ENCODE results near the gene MACIR. TPM values are rescaled to one million over a fixed set of nuclear protein-coding genes. Genes with fewer than 3 reads are reported as not detected.

MACIR gene
- total RNA-seq, 1 experiment from 2014 or later, result 12.4 TPM

DNA sequence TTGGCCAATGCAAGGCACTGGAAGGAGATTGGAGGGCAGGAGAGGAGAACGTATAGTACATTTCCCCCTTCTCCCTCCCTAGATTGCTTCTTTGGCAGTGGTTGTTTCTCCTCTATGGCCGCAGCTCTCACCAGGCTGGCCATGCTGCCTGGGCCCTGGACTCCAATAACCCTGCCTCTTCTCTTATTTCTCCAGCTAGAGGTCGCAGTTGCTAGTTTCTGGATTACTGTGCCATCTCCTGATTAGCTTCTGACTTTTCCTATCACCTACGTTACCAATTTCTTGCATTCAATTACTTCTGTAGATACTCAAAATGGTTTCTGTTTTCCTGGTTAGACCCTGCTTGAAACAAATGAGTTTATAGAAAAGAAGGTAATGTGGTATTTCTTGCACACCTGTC, 2.4 kb upstream of the MACIR start:
- ChIA-PET CTCF (interaction anchor here (0.9 to 2.3 kb wide), 9 partner anchors 25 to 263 kb away, joined by 3 to 10 read pairs (median 6); no protein-coding TSS in a partner anchor), POLR2A (no interaction called here)
- TF ChIP-seq, protein P1, sequence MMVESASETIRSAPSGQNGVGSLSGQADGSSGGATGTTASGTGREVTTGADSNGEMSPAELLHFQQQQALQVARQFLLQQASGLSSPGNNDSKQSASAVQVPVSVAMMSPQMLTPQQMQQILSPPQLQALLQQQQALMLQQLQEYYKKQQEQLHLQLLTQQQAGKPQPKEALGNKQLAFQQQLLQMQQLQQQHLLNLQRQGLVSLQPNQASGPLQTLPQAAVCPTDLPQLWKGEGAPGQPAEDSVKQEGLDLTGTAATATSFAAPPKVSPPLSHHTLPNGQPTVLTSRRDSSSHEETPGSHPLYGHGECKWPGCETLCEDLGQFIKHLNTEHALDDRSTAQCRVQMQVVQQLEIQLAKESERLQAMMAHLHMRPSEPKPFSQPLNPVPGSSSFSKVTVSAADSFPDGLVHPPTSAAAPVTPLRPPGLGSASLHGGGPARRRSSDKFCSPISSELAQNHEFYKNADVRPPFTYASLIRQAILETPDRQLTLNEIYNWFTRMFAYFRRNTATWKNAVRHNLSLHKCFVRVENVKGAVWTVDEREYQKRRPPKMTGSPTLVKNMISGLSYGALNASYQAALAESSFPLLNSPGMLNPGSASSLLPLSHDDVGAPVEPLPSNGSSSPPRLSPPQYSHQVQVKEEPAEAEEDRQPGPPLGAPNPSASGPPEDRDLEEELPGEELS (CRISPR knock-in tag; IDR thresholded peaks at IDR 0.05), result no peak
- TF ChIP-seq, protein P2, sequence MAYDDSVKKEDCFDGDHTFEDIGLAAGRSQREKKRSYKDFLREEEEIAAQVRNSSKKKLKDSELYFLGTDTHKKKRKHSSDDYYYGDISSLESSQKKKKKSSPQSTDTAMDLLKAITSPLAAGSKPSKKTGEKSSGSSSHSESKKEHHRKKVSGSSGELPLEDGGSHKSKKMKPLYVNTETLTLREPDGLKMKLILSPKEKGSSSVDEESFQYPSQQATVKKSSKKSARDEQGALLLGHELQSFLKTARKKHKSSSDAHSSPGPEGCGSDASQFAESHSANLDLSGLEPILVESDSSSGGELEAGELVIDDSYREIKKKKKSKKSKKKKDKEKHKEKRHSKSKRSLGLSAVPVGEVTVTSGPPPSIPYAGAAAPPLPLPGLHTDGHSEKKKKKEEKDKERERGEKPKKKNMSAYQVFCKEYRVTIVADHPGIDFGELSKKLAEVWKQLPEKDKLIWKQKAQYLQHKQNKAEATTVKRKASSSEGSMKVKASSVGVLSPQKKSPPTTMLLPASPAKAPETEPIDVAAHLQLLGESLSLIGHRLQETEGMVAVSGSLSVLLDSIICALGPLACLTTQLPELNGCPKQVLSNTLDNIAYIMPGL (CRISPR knock-in tag; IDR thresholded peaks at IDR 0.05), result no peak
- TF ChIP-seq, protein P3, sequence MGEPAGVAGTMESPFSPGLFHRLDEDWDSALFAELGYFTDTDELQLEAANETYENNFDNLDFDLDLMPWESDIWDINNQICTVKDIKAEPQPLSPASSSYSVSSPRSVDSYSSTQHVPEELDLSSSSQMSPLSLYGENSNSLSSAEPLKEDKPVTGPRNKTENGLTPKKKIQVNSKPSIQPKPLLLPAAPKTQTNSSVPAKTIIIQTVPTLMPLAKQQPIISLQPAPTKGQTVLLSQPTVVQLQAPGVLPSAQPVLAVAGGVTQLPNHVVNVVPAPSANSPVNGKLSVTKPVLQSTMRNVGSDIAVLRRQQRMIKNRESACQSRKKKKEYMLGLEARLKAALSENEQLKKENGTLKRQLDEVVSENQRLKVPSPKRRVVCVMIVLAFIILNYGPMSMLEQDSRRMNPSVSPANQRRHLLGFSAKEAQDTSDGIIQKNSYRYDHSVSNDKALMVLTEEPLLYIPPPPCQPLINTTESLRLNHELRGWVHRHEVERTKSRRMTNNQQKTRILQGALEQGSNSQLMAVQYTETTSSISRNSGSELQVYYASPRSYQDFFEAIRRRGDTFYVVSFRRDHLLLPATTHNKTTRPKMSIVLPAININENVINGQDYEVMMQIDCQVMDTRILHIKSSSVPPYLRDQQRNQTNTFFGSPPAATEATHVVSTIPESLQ (CRISPR knock-in tag; IDR thresholded peaks at IDR 0.05), result no peak
- TF ChIP-seq ZNF416 (CRISPR knock-in tag; IDR thresholded peaks at IDR 0.05) (no peak), ZNF138 (CRISPR knock-in tag; conservative IDR thresholded peaks at IDR 0.05) (no peak), SMAD4 (CRISPR knock-in tag; IDR thresholded peaks at IDR 0.05) (no peak), RORB (CRISPR knock-in tag; IDR thresholded peaks at IDR 0.05) (no peak), GTF2I (CRISPR knock-in tag; conservative IDR thresholded peaks at IDR 0.05) (no peak), ESRRA (CRISPR knock-in tag; IDR thresholded peaks at IDR 0.05; ENCODE audit: borderline replicate concordance) (no peak)
- TF ChIP-seq, protein P4, sequence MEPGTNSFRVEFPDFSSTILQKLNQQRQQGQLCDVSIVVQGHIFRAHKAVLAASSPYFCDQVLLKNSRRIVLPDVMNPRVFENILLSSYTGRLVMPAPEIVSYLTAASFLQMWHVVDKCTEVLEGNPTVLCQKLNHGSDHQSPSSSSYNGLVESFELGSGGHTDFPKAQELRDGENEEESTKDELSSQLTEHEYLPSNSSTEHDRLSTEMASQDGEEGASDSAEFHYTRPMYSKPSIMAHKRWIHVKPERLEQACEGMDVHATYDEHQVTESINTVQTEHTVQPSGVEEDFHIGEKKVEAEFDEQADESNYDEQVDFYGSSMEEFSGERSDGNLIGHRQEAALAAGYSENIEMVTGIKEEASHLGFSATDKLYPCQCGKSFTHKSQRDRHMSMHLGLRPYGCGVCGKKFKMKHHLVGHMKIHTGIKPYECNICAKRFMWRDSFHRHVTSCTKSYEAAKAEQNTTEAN (CRISPR knock-in tag; IDR thresholded peaks at IDR 0.05), result no peak
- TF ChIP-seq, protein P5, sequence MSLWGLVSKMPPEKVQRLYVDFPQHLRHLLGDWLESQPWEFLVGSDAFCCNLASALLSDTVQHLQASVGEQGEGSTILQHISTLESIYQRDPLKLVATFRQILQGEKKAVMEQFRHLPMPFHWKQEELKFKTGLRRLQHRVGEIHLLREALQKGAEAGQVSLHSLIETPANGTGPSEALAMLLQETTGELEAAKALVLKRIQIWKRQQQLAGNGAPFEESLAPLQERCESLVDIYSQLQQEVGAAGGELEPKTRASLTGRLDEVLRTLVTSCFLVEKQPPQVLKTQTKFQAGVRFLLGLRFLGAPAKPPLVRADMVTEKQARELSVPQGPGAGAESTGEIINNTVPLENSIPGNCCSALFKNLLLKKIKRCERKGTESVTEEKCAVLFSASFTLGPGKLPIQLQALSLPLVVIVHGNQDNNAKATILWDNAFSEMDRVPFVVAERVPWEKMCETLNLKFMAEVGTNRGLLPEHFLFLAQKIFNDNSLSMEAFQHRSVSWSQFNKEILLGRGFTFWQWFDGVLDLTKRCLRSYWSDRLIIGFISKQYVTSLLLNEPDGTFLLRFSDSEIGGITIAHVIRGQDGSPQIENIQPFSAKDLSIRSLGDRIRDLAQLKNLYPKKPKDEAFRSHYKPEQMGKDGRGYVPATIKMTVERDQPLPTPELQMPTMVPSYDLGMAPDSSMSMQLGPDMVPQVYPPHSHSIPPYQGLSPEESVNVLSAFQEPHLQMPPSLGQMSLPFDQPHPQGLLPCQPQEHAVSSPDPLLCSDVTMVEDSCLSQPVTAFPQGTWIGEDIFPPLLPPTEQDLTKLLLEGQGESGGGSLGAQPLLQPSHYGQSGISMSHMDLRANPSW (CRISPR knock-in tag; conservative IDR thresholded peaks at IDR 0.05; ENCODE audit: low read depth), result no peak
- Mint-ChIP-seq H3K4me1 (peaks cover 17% of the 10 kb centered on the region), H3K4me3 (no peak overlapping the region), H3K9me3 (no peaks in the 10 kb centered on the region), H3K27ac (no peak overlapping the region), H3K36me3 (no peaks in the 10 kb centered on the region), H3K27me3 (ENCODE audit: low read depth) (no peaks in the 10 kb centered on the region)
- DNase-seq (ENCODE audit: low spot score) (no peak), ATAC-seq (no peak)

GRCh38 chr5:103258957-103259704, 568 bp downstream of the MACIR start:
- Mint-ChIP-seq H3K9me3 (no peaks in the 10 kb centered on the region), H3K4me3 (peak overlapping the region; percentile 95), H3K36me3 (no peaks in the 10 kb centered on the region), H3K27ac (no peak overlapping the region), H3K4me1 (peaks cover 45% of the 10 kb centered on the region), H3K27me3 (ENCODE audit: low read depth) (no peaks in the 10 kb centered on the region)
- CTCF ChIA-PET, result interaction anchor here (0.7 to 2.7 kb wide), 21 partner anchors 11 to 696 kb away, joined by 3 to 17 read pairs (median 4); partner anchors contain the start of genes GIN1 and PPIP5K2
- ATAC-seq (peak; percentile 38), DNase-seq (ENCODE audit: low spot score) (peak; percentile 71)
- POLR2A ChIA-PET, result interaction anchor here (0.8 to 3.4 kb wide), 15 partner anchors 10 to 228 kb away, joined by 3 to 15 read pairs (median 4); partner anchors contain the start of genes GIN1 and PPIP5K2
- TF ChIP-seq IRF1 (CRISPR knock-in tag; IDR thresholded peaks at IDR 0.05), result no peak
- 0 out of 2 replicates have a peak, but pooled peaks have one; percentile 3 for TF ChIP-seq ZNF232 (CRISPR knock-in tag; IDR thresholded peaks at IDR 0.05)
- TF ChIP-seq ZNF416 (CRISPR knock-in tag; IDR thresholded peaks at IDR 0.05), result no peak
- peak; percentile 84 for TF ChIP-seq ZNF423 (CRISPR knock-in tag; IDR thresholded peaks at IDR 0.05)
- peak; percentile 14 for TF ChIP-seq JUN (CRISPR knock-in tag; IDR thresholded peaks at IDR 0.05)
- TF ChIP-seq TEAD4 (CRISPR knock-in tag; IDR thresholded peaks at IDR 0.05), result no peak
- TF ChIP-seq ETV6 (CRISPR knock-in tag; IDR thresholded peaks at IDR 0.05), result peak; percentile 18
- TF ChIP-seq, protein P4 (CRISPR knock-in tag; IDR thresholded peaks at IDR 0.05), result 0 out of 2 replicates have a peak, but pooled peaks have one; percentile 52
- TF ChIP-seq, protein P6, sequence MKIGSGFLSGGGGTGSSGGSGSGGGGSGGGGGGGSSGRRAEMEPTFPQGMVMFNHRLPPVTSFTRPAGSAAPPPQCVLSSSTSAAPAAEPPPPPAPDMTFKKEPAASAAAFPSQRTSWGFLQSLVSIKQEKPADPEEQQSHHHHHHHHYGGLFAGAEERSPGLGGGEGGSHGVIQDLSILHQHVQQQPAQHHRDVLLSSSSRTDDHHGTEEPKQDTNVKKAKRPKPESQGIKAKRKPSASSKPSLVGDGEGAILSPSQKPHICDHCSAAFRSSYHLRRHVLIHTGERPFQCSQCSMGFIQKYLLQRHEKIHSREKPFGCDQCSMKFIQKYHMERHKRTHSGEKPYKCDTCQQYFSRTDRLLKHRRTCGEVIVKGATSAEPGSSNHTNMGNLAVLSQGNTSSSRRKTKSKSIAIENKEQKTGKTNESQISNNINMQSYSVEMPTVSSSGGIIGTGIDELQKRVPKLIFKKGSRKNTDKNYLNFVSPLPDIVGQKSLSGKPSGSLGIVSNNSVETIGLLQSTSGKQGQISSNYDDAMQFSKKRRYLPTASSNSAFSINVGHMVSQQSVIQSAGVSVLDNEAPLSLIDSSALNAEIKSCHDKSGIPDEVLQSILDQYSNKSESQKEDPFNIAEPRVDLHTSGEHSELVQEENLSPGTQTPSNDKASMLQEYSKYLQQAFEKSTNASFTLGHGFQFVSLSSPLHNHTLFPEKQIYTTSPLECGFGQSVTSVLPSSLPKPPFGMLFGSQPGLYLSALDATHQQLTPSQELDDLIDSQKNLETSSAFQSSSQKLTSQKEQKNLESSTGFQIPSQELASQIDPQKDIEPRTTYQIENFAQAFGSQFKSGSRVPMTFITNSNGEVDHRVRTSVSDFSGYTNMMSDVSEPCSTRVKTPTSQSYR (CRISPR knock-in tag; IDR thresholded peaks at IDR 0.05), result no peak
